Endometrium (tissue), 2 donors: ENCODE measurements around the gene HLA-E.
"Not testable (repeated sequence)": the region's sequence is repeated elsewhere in the genome, so short reads cannot be mapped to it uniquely, and the experiment has no call there.

ENCODE experiments used
- FAIRE-seq: peaks from 2 replicates; lab custom pipeline; 2012; peaks lifted over from hg19 to GRCh38; lab: Jason Lieb, UNC
- donor health status: control.
- donor health status: control.

The HLA-E gene

DNA sequence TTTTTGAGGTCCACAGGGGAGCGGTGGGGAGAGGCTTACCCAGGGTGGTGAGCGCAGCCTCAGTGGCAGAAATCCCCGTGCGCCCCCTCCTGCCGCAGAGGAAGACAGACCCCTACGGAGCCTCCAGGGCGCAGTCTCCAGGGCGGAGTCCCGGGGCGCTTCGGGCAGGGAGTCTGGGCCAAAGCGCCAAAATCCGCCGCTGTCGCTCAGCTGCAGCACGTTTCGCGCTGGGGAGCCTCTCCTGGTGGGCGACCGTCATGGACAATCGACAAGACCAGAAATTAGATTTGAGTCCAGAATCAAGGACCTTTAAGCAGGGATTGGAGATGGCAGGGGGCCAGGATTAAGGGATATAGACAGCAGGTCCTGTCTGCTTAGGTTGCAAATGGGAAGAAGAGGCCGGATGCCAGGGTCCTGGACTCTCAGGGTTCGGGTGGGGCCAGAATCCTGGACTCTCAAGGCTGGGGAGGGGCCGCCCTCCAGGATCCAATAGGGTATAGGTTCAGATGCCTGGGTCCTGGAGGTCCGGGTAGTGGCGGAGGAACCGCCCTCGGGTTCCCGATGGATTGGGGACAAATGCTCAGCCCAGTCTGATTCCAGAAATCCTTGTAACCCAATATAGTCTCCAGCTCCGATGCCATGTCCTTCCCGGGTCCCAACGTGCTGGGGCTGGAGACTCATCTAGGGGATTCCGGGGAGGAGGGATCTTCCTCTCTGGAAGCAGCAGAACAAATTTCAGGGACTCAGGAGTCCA is 7.9 kb upstream of the HLA-E start:
- no peak for FAIRE-seq

DNA sequence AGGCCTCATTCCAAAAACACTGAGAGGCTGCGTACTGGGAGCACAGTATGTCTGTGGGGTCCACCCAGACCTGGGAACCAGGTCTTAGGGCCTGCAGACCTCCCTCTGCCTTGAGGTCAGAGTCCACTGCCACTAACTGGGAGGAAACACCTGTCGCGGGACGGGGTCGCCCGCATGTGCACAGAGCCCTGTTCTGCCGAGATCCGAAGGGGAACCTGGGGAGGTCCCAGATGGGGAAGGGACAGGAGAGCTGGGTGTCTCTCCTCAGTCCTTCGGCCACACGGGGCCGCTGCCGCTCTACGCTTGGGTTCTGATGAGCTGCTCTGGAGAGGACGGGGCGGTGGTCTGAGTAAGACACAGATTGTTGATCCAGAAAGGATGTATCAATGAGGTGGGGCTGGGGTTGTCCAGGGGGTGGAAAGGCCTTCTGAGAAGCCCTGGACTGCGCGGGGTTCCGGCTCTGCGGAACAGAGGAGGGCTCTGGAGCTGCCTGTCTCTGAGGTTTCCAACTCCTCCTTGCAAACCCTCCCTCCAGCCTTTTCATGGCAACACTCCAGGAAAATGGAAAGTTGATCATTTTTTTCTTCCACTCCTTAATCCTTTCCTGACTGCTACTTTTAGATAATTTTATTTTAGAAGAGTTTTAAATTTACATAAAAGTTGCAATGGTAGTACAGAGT is 7.2 kb upstream of the HLA-E start:
- FAIRE-seq = not testable (repeated sequence)

DNA sequence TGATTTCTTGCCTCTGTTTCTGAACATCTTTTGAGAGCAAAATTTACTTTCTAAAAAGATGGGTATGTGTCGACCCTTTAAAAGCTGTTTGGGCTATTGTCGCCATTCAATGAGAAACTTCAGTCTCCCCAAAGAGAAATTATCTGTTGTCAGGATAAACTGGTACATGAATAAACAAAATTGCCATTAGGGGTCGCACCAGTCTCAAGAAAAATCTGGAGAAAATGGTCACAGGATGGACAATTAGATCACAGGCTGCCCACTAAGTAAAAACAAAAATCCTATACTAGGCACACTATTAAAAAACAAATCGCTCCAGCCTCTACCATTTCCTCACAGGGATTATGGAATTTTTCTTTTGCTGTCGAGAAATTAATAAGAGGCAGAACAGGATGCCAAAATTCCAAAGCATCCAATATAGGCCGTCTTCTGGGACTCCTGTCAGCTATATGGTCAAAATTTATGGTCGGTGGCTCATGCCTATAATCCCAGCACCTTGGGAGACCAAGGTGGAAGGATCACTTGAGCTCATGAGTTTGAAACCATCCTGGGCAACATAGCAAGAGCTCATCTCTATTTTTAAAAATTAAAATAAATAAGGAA is 5.5 kb upstream of the HLA-E start:
- no peak for FAIRE-seq

DNA sequence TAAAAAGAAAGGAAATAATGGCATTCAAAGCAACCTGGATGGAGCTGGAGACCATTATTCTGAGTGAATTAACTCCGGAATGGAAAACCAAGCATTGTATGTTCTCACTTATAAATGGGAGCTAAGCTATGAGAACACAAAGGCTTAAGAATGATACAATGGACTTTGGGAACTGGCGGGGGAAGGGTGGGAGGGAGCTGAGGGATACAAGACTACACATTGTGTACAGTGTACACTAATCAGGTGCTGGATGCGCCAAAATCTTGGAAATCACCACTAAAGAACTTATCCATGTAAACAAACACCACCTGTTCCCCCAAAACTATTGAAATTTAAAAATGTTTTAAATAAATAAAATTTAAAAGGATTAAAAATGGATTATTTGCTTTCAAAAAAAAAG is 4.1 kb upstream of the HLA-E start:
- FAIRE-seq = no peak

DNA sequence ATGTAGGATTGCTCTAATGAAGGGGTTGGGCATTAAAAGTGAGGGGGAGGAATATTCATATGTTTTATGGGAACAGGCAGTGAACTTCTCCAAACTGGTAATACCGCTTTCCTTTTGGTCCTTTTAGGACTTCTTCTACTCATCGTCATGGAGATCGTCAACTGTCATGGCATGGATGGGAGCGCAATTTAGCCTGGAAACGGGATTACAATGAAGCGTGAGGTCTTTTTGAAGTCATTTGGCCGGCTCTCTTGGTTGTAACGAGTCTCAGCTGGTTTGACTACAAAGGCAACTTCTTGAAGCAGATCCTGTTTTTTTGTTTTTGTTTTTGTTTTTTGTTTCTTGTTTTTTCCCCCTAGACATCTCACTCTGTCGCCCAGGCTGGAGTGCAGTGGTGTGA is 1.4 kb upstream of the HLA-E start:
- FAIRE-seq = no peak

DNA sequence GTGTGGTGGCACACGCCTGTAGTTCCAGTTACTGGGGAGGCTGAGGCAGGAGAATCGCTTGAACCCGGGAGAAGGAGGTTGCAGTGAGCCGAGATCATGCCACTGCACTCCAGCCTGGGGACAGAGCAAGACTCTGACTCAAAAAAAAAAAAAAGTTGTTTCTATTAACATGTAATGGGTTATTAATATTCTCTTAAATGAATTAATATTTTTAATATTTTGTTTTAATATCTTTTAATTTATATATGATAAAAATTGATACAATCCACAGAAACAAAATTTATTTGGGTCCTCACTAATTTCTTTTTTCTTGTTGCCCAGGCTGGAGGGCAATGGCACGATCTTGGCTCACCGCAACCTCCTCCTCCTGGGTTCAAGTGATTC is 620 bp upstream of the HLA-E start:
- not testable (repeated sequence) for FAIRE-seq

DNA sequence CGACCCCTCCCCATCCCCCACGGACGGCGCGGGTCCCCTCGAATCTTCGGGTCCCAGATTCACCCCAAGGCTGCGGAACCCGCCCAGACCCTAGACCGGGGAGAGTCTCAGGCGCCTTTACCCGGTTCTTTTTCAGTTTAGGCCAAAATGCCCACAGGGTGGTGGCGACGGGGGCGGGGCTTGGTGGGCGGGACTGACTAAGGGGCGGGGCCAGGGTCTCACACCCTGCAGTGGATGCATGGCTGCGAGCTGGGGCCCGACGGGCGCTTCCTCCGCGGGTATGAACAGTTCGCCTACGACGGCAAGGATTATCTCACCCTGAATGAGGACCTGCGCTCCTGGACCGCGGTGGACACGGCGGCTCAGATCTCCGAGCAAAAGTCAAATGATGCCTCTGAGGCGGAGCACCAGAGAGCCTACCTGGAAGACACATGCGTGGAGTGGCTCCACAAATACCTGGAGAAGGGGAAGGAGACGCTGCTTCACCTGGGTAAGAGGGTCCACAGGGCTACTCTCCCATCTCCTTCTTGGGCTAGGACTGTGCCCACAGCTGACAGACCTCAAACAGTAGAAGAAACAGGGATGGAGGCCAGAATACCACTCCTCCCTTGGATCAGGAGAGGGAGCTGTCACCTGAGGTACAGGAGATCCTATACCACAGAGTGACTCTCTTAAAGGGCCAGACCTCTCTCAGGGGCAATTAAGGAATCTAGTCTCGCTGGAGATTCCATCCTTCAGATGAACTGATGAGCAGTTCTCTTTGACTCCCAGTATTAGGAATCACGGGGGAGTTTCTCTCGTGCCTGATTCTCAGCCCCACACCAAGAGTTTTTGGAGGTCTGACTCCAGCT is 942 bp downstream of the HLA-E start:
- no peak for FAIRE-seq

- FAIRE-seq = not testable (repeated sequence)
Observed at GRCh38 chr6:30491291-30491953, 2.1 kb downstream of the HLA-E start.

DNA sequence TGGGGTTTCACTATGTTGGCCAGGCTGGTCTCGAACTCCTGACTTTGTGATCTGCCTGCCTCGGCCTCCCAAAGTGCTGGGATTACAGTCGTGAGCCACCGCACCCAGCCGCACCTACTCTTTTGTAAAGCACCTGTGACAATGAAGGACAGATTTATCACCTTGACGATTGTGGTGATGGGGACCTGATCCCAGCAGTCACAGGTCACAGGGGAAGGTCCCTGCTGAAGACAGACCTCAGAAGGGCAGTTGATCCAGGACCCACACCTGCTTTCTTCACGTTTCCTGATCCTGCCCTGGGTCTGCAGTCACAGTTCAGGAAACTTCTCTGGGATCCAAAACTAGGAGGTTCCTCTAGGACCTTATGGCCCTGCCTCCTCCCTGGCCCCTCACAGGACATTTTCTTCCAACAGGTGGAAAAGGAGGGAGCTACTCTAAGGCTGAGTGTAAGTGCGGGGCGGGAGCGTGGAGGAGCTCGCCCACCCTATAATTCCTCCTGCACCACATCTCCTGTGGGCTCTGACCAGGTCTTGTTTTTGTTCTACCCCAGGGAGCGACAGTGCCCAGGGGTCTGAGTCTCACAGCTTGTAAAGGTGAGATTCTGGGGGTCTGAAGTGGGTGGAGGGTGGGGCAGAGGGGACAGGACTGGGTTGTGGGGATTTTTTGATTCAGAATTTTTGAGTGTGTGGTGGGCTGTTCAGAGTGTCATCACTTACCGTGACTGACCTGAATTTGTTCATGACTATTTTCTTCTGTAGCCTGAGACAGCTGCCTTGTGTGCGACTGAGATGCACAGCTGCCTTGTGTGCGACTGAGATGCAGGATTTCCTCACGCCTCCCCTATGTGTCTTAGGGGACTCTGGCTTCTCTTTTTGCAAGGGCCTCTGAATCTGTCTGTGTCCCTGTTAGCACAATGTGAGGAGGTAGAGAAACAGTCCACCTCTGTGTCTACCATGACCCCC is 3.0 kb downstream of the HLA-E start:
- no peak for FAIRE-seq

DNA sequence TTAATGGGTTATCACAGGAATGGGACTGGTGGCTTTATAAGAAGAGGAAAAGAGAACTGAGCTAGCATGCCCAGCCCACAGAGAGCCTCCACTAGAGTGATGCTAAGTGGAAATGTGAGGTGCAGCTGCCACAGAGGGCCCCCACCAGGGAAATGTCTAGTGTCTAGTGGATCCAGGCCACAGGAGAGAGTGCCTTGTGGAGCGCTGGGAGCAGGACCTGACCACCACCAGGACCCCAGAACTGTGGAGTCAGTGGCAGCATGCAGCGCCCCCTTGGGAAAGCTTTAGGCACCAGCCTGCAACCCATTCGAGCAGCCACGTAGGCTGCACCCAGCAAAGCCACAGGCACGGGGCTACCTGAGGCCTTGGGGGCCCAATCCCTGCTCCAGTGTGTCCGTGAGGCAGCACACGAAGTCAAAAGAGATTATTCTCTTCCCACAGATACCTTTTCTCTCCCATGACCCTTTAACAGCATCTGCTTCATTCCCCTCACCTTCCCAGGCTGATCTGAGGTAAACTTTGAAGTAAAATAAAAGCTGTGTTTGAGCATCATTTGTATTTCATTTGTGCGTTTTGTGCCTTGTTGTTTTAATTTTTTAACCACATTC is 4.4 kb downstream of the HLA-E start:
- FAIRE-seq = no peak

DNA sequence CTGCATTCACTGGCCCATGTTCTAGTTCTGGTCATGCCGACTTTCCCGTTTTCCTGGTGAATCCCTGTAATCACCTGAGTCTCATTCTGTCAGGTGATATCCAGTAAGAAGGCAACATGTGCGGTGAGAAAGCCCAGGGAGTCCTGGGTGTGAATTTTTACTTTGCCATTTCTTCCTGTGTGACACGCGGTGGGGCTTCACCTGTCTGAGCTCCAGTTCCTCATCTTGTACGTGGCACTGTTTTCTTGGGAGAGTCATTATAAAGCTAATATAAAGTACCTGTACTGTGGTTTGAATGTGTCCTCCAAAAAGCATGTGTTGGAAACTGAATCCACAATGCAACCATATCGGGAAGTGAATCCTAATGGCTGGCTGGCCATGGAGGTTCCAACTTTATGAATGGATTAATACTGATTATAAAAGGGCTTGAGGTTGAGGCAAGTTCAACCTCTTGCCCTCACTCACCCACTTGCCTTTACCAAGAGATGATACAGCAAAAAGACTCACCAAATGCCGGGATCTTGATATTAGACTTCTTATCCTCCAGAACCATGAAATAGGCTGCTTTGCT is 5.1 kb downstream of the HLA-E start:
- FAIRE-seq = no peak

DNA sequence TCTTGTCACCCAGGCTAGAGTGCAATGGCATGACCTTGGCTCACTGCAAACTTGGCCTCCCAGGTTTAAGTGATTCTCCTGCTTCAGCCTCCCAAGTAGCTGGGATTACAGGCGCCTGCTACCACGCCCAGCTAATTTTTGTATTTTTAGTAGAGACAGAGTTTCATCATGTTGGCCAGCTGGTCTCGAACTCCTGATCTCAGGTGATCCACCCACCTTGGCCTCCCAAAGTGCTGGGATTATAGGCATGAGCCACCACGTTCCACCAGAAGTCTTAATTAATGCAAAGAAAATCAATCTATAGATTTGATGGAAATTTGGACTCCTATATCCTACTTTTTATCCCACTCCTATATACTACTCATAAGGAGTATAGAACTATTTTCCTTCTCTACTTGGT is 5.8 kb downstream of the HLA-E start:
- not testable (repeated sequence) for FAIRE-seq

GRCh38 chr6:30495993-30496392 is 6.7 kb downstream of the HLA-E start:
- FAIRE-seq = no peak

DNA sequence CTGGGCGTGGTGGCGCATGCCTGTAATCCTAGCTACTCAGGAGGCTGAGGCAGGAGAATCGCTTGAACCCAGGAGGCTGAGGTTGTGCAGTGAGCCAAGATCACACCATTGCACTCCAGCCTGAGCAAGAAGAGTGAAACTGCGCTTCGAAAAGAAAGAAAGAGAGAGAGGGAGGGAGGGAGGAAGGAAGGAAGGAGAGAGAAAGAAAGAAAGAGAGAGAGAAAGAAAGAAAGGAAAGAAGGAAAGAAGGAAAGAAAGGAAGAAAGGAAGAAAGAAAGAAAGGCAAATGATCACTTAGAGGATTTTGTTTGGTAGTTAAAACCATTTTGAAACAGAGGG is 7.9 kb downstream of the HLA-E start:
- FAIRE-seq = not testable (repeated sequence)

GRCh38 chr6:30497714-30498113 is 8.4 kb downstream of the HLA-E start:
- FAIRE-seq = no peak

DNA sequence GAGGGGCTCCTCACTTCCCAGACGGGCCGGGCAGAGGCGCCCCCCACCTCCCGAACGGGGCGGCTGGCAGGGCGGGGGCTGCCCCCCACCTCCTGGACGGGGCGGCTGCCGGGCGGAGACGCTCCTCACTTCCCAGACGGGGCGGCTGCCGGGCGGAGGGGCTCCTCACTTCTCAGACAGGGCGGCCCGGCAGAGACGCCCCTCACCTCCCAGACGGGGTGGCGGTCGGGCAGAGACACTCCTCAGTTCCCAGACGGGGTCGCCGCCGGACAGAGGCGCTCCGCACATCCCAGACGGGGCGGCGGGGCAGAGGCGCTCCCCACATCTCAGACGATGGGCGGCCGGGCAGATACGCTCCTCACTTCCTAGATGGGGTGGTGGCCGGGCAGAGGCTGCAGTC is 9.4 kb downstream of the HLA-E start:
- not testable (repeated sequence) for FAIRE-seq

DNA sequence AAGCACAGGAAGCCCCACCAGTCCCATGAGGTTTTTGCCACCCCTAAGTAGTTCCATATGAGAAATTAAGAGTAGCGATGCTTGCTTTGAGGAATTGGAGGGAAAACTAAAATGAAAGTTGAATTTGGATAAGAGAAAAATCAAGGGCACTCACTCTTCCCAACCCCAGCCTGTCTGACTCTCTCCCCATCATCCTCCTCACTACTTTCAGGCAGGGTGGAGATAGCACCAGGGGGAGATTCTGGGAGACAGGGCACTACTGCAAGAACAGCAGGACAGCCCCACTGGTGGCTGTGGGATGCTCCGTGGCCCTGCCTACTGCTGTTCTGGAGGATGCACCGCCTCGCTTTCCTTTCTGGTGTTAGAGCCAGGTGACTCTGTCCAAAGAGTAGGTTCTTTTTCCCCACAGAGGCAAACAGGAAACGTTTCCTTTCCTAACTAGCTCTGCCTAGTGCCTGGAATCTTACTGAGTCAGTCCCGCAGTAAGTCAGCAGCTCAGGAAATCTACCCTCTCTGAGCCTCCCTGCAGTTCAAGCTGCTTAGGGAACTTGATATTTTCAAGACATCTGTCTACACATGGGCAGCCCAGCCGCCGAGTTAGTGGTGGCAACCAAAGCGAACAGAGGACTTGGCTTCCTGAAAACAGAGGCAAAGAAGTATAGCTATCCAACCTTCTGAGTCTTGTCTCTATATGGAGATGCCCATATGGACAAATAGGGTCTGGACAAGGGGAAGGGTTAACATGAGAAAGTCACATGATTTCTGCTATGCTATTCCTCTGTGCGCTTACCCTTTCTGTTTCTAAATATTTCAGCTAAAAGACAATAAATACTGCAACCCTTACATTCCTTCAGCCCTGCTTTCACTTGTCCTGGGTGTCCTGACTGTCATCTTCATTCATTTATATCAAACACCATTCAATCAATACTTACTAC is 11.4 kb downstream of the HLA-E start:
- FAIRE-seq = no peak

GRCh38 chr6:30507849-30508827 is 18.8 kb downstream of the HLA-E start:
- FAIRE-seq = no peak
